Caco-2 (cell line): Measurements from ENCODE around the gene SCN8A. TPM values are rescaled to one million over a fixed set of nuclear protein-coding genes. Genes with fewer than 3 reads are reported as not detected.

ENCODE experiments used
- BruUV-seq: library from RNA; stranded (reverse); fragments of 400-500 nt; replicated peaks from 2 replicates; lab custom pipeline; 2021; lab: Mats Ljungman, UMichigan
- CTCF ChIA-PET: fragments of 300-600 bp; sonication (Branson Sonifier 250); formaldehyde crosslinking; loops from one replicate; lab custom pipeline; 2022; ENCODE audit warnings: antibody characterized with exemption; lab: Charles Lee
- POLR2A ChIA-PET: fragments of 300-600 bp; sonication (Branson Sonifier 250); formaldehyde crosslinking; loops from one replicate; lab custom pipeline; 2022; ENCODE audit warnings: antibody characterized with exemption; lab: Charles Lee
- DNase-seq, 2 experiments: peaks; one replicate each; pipeline versions ENCODE4 v3.0.0 to v3.0.0-alpha.2; 2020 to 2022
- H3K27me3 ChIP-seq: replicated peaks from 2 replicates; pipeline ENCODE4 v1.6.0; 2011; ENCODE audit warnings: low read length; ENCODE audit not compliant: control insufficient read depth, insufficient read depth
- H3K36me3 ChIP-seq: 2 replicates; pipeline ENCODE4 v1.5.1; 2011; ENCODE audit warnings: low read length; ENCODE audit not compliant: control insufficient read depth, insufficient read depth
- H3K4me1 ChIP-seq: fragments of 250-450 bp; sonication (Bioruptor Pico); 2 replicates; pipeline ENCODE4 v1.5.1; 2020; ENCODE audit warnings: mild to moderate bottlenecking
- H3K4me3 ChIP-seq: 2 replicates; pipeline ENCODE4 v1.5.1; 2011; ENCODE audit warnings: low read depth, mild to moderate bottlenecking, control low read depth, low read length
- H3K9me3 ChIP-seq: fragments of 250-450 bp; sonication (Bioruptor Pico); 2 replicates; pipeline ENCODE4 v1.5.1; 2020; ENCODE audit warnings: mild to moderate bottlenecking, moderate library complexity
- H3K27ac Mint-ChIP-seq: one replicate; pipeline ENCODE4 v1.8.0; 2022; ENCODE audit warnings: mixed read lengths; ENCODE audit not compliant: unreplicated experiment
- H3K27me3 Mint-ChIP-seq: one replicate; pipeline ENCODE4 v1.8.0; 2022; ENCODE audit warnings: mixed read lengths; ENCODE audit not compliant: insufficient read depth, unreplicated experiment
- H3K36me3 Mint-ChIP-seq: one replicate; pipeline ENCODE4 v1.8.0; 2022; ENCODE audit warnings: mild to moderate bottlenecking, mixed read lengths; ENCODE audit not compliant: insufficient read depth, unreplicated experiment
- H3K4me1 Mint-ChIP-seq: one replicate; pipeline ENCODE4 v1.8.0; 2022; ENCODE audit warnings: low read depth, mixed read lengths; ENCODE audit not compliant: unreplicated experiment
- H3K4me3 Mint-ChIP-seq: one replicate; pipeline ENCODE4 v1.8.0; 2022; ENCODE audit warnings: mild to moderate bottlenecking, moderate library complexity, mixed read lengths; ENCODE audit not compliant: unreplicated experiment
- H3K9me3 Mint-ChIP-seq: one replicate; pipeline ENCODE4 v1.8.0; 2022; ENCODE audit warnings: mixed read lengths; ENCODE audit not compliant: unreplicated experiment
- CTCF ChIP-seq, 2 experiments: fragments of 200-600 bp in 1 of 2; IDR thresholded peaks; 1 replicate in 1 of 2; 2 replicates in 1 of 2; pipeline versions ENCODE4 v1.5.1 to v1.8.0; 2011 to 2022; ENCODE audit warnings: antibody characterized with exemption in 1 of 2, control low read depth in 1 of 2, inconsistent platforms in 1 of 2, low read depth in 1 of 2, low read length in 1 of 2, mild to moderate bottlenecking in 1 of 2, moderate library complexity in 1 of 2; ENCODE audit not compliant: insufficient read depth in 1 of 2, severe bottlenecking in 1 of 2, unreplicated experiment in 1 of 2
- intact Hi-C: fragments of 100-400 bp; cut with micrococcal nuclease; formaldehyde crosslinking; loops from one replicate; pipeline ENCODE4 v1.10.0; 2022; ENCODE audit not compliant: unreplicated experiment
- total RNA-seq: library from RNA; stranded (reverse); gene quantifications from 2 replicates; pipeline ENCODE4 v1.2.3, GENCODE V29; 2022

SCN8A gene
- total RNA-seq, 1 experiment from 2014 or later, result 16.5 TPM

GRCh38 chr12:51822956-51823355 lies 231.9 kb downstream of the SCN8A start:
- no peaks in the 10 kb centered on the region for H3K36me3 ChIP-seq
- Mint-ChIP-seq H3K9me3 (no peaks in the 10 kb centered on the region), H3K27me3 (no peaks in the 10 kb centered on the region), H3K36me3 (no peaks in the 10 kb centered on the region), H3K27ac (no peak overlapping the region), H3K4me1 (no peaks in the 10 kb centered on the region), H3K4me3 (no peak overlapping the region)
- POLR2A ChIA-PET, result no interaction called here
- intact Hi-C loops, result no loop called here
- CTCF ChIA-PET, result interaction anchor here (1.0 to 1.9 kb wide), 7 partner anchors 9 to 286 kb away, joined by 3 to 18 read pairs (median 4); a partner anchor contains a TSS
- no peak for DNase-seq
- no peak for TF ChIP-seq CTCF (IDR thresholded peaks at IDR 0.05; ENCODE audit: insufficient read depth in 1 of 2, low read depth in 1 of 2, low read length in 1 of 2, severe bottlenecking in 1 of 2, unreplicated experiment in 1 of 2)
- no peaks in the 10 kb centered on the region for H3K27me3 ChIP-seq
- 0 out of 2 replicates have a peak, but pooled peaks cover 4% of the 10 kb centered on the region for H3K4me1 ChIP-seq
- no peak overlapping the region for H3K4me3 ChIP-seq
- H3K9me3 ChIP-seq, result no peaks in the 10 kb centered on the region
- no TSS peak for BruUV-seq

GRCh38 chr12:51823875-51824565 lies 233.0 kb downstream of the SCN8A start:
- no peaks in the 10 kb centered on the region for H3K27me3 ChIP-seq
- 0 out of 2 replicates have a peak, but pooled peaks cover 4% of the 10 kb centered on the region for H3K4me1 ChIP-seq
- no peaks in the 10 kb centered on the region for H3K4me1 Mint-ChIP-seq

More at GRCh38 chr12:51823875-51824565, 233.0 kb downstream of the SCN8A start:
- intact Hi-C loops, result loop anchor here (1.0 to 2.0 kb wide), 3 partner anchors 21 to 403 kb away; no protein-coding TSS in a partner anchor
- Mint-ChIP-seq H3K27ac (no peak overlapping the region), H3K4me3 (no peak overlapping the region), H3K36me3 (no peaks in the 10 kb centered on the region), H3K27me3 (no peaks in the 10 kb centered on the region), H3K9me3 (no peaks in the 10 kb centered on the region)
- Histone ChIP-seq H3K4me3 (no peak overlapping the region), H3K9me3 (no peaks in the 10 kb centered on the region), H3K36me3 (no peaks in the 10 kb centered on the region)
- CTCF ChIA-PET, result interaction anchor here (0.6 to 1.9 kb wide), 34 partner anchors 7 to 433 kb away, joined by 3 to 27 read pairs (median 4); partner anchors contain the start of genes FIGNL2 and GALNT6
- peak in 1 of 2 experiments; percentile 73 for DNase-seq
- peak; percentile 66 to 67 for TF ChIP-seq CTCF (IDR thresholded peaks at IDR 0.05; ENCODE audit: insufficient read depth in 1 of 2, low read depth in 1 of 2, low read length in 1 of 2, severe bottlenecking in 1 of 2, unreplicated experiment in 1 of 2)
- POLR2A ChIA-PET, result interaction anchor here (0.5 to 0.8 kb wide), 2 partner anchors 32 to 516 kb away, joined by 4 to 7 read pairs; no protein-coding TSS in a partner anchor
- BruUV-seq, result no TSS peak
